Measurements from ENCODE around the gene ADGRV1.
"Not testable (repeated sequence)": the region's sequence is repeated elsewhere in the genome, so short reads cannot be mapped to it uniquely, and the experiment has no call there.

ADGRV1 gene

DNA sequence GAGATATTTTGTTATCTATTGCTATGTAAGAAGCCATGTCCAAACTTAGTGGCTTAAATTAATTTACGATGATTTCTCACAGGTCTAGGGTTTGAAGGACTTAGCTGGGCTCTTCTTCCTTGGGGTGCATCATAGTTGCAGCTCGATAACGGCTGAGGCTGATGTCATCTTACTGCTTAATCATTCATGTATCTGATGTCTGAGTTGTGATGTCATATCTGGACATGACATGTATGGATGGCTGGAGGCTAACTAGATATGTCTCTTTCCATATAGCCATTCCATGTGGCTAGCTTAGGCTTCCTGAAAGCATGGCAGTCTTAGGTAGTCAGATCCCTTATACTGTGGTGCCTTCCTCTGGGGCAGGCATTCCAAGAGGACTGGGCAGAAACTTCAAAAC, 31.6 kb downstream of the ADGRV1 start:
- Histone ChIP-seq H3K4me3 (ENCODE audit: insufficient read depth, low read length, poor library complexity, severe bottlenecking) (no peak overlapping the region), H3F3A (ENCODE audit: insufficient read depth) (no peaks in the 10 kb centered on the region), H3K9me3 (ENCODE audit: insufficient read depth, low read length) (no peaks in the 10 kb centered on the region), H3K9me2 (replicated peaks; ENCODE audit: insufficient read depth, low read length) (no peaks in the 10 kb centered on the region), H3K36me3 (ENCODE audit: low read length) (no peaks in the 10 kb centered on the region), H3K27ac (ENCODE audit: low read depth, low read length) (no peak overlapping the region), H3K27me3 (ENCODE audit: low read length) (no peaks in the 10 kb centered on the region), H3K9ac (ENCODE audit: low read length) (no peak overlapping the region), H4K20me1 (ENCODE audit: low read depth, low read length) (no peaks in the 10 kb centered on the region), H3K79me2 (ENCODE audit: insufficient read depth, low read length) (no peaks in the 10 kb centered on the region), H2AFZ (ENCODE audit: low read depth, low read length, severe bottlenecking) (no peak overlapping the region), H3K4me2 (ENCODE audit: low read depth, low read length, poor library complexity, severe bottlenecking) (no peak overlapping the region)
- no peak for TF ChIP-seq EZH2phosphoT487 (conservative IDR thresholded peaks at IDR 0.05; ENCODE audit: low read length)
- TF ChIP-seq, protein P1, sequence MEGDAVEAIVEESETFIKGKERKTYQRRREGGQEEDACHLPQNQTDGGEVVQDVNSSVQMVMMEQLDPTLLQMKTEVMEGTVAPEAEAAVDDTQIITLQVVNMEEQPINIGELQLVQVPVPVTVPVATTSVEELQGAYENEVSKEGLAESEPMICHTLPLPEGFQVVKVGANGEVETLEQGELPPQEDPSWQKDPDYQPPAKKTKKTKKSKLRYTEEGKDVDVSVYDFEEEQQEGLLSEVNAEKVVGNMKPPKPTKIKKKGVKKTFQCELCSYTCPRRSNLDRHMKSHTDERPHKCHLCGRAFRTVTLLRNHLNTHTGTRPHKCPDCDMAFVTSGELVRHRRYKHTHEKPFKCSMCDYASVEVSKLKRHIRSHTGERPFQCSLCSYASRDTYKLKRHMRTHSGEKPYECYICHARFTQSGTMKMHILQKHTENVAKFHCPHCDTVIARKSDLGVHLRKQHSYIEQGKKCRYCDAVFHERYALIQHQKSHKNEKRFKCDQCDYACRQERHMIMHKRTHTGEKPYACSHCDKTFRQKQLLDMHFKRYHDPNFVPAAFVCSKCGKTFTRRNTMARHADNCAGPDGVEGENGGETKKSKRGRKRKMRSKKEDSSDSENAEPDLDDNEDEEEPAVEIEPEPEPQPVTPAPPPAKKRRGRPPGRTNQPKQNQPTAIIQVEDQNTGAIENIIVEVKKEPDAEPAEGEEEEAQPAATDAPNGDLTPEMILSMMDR (IDR thresholded peaks at IDR 0.05; ENCODE audit: insufficient read depth, low read length, poor library complexity, severe bottlenecking), result no peak

DNA sequence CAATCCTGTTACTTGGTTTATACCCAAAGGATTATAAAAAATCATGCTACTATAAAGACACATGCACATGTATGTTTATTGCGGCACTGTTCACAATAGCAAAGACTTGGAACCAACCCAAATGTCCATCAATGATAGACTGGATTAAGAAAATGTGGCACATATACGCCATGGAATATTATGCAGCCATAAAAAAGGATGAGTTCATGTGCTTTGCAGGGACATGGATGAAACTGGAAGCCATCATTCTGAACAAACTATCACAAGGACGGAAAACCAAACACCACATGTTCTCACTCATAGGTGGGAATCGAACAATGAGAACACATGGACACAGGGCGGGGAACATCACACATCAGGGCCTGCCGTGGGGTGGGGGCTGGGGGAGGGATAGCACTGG, 34.5 kb downstream of the ADGRV1 start:
- H3K4me2 ChIP-seq (ENCODE audit: low read depth, low read length, poor library complexity, severe bottlenecking); H2AFZ ChIP-seq (ENCODE audit: low read depth, low read length, severe bottlenecking); H3K9me2 ChIP-seq (replicated peaks; ENCODE audit: insufficient read depth, low read length); H3F3A ChIP-seq (ENCODE audit: insufficient read depth); H3K79me2 ChIP-seq (ENCODE audit: insufficient read depth, low read length); H3K4me3 ChIP-seq (ENCODE audit: insufficient read depth, low read length, poor library complexity, severe bottlenecking); H3K36me3 ChIP-seq (ENCODE audit: low read length); H3K27ac ChIP-seq (ENCODE audit: low read depth, low read length); H4K20me1 ChIP-seq (ENCODE audit: low read depth, low read length); H3K9ac ChIP-seq (ENCODE audit: low read length); H3K9me3 ChIP-seq (ENCODE audit: insufficient read depth, low read length); H3K27me3 ChIP-seq (ENCODE audit: low read length): not testable (repeated sequence)

DNA sequence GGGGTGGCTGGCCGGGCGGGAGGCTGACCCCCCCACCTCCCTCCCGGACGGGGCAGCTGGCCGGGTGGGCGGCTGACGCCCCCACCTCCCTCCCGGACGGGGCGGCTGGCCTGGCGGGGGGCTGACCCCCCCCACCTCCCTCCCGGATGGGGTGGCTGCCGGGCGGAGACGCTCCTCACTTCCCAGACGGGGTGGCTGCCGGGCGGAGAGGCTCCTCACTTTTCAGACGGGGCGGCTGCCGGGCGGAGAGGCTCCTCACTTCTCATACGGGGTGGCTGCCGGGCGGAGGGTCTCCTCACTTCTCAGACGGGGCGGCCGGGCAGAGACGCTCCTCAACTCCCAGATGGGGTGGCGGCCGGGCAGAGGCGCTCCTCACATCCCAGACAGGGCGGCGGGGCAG, 37.2 kb downstream of the ADGRV1 start:
- H3K9me2 ChIP-seq (replicated peaks; ENCODE audit: insufficient read depth, low read length); H3K27ac ChIP-seq (ENCODE audit: low read depth, low read length); H3K36me3 ChIP-seq (ENCODE audit: low read length); H3K4me3 ChIP-seq (ENCODE audit: insufficient read depth, low read length, poor library complexity, severe bottlenecking); H3K9me3 ChIP-seq (ENCODE audit: insufficient read depth, low read length); H3K4me2 ChIP-seq (ENCODE audit: low read depth, low read length, poor library complexity, severe bottlenecking); H3K9ac ChIP-seq (ENCODE audit: low read length); H2AFZ ChIP-seq (ENCODE audit: low read depth, low read length, severe bottlenecking); H4K20me1 ChIP-seq (ENCODE audit: low read depth, low read length); H3F3A ChIP-seq (ENCODE audit: insufficient read depth); H3K27me3 ChIP-seq (ENCODE audit: low read length); H3K79me2 ChIP-seq (ENCODE audit: insufficient read depth, low read length): not testable (repeated sequence)

DNA sequence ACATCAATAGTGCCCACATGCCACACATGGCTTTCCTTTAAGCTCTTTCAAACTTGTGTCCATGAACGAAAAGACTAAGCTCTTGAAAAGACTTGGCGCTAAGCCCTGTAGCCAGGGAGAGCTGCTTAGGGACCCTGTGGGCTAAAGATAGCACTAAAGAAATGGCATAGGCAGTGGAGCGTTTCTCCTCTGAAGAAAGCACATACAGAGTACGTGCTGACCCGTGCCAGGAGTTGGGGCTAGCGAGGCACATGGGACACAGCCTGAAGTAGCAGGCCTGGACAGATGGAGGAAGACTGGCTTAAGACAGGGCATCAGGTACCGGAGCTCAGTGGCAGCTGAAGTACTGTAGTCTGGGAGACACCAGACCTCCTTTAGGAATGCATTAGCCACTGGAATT, 39.7 kb downstream of the ADGRV1 start:
- no peak overlapping the region for H2AFZ ChIP-seq (ENCODE audit: low read depth, low read length, severe bottlenecking)
- no peak overlapping the region for H3K4me3 ChIP-seq (ENCODE audit: insufficient read depth, low read length, poor library complexity, severe bottlenecking)
- no peak overlapping the region for H3K9ac ChIP-seq (ENCODE audit: low read length)
- no peaks in the 10 kb centered on the region for H3K9me3 ChIP-seq (ENCODE audit: insufficient read depth, low read length)
- TF ChIP-seq, protein P1 (IDR thresholded peaks at IDR 0.05; ENCODE audit: insufficient read depth, low read length, poor library complexity, severe bottlenecking), result no peak
- no peak for TF ChIP-seq EZH2phosphoT487 (conservative IDR thresholded peaks at IDR 0.05; ENCODE audit: low read length)
- no peaks in the 10 kb centered on the region for H4K20me1 ChIP-seq (ENCODE audit: low read depth, low read length)
- no peaks in the 10 kb centered on the region for H3K79me2 ChIP-seq (ENCODE audit: insufficient read depth, low read length)
- H3K4me2 ChIP-seq (ENCODE audit: low read depth, low read length, poor library complexity, severe bottlenecking), result no peak overlapping the region
- H3K27me3 ChIP-seq (ENCODE audit: low read length), result no peaks in the 10 kb centered on the region
- no peaks in the 10 kb centered on the region for H3K36me3 ChIP-seq (ENCODE audit: low read length)
- no peaks in the 10 kb centered on the region for H3F3A ChIP-seq (ENCODE audit: insufficient read depth)
- H3K9me2 ChIP-seq (replicated peaks; ENCODE audit: insufficient read depth, low read length), result no peaks in the 10 kb centered on the region
- H3K27ac ChIP-seq (ENCODE audit: low read depth, low read length), result no peak overlapping the region

DNA sequence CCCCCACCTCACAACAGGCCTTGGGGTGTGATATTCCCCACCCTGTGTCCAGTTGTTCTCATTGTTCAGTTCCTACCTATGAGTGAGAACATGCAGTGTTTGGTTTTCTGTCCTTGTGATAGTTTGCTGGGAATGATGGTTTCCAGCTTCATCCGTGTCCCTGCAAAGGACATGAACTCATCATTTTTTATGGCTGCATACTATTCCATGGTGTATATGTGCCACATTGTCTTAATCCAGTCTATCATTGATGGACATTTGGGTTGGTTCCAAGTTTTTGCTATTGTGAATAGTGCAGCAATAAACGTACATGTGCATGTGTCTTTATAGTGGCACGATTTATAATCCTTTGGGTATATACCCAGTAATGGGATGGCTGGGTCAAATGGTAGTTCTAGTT, 41.7 kb downstream of the ADGRV1 start:
- not testable (repeated sequence) for H4K20me1 ChIP-seq (ENCODE audit: low read depth, low read length); H3K27ac ChIP-seq (ENCODE audit: low read depth, low read length); H3K9ac ChIP-seq (ENCODE audit: low read length); H3K36me3 ChIP-seq (ENCODE audit: low read length); H3K4me2 ChIP-seq (ENCODE audit: low read depth, low read length, poor library complexity, severe bottlenecking); H3K9me2 ChIP-seq (replicated peaks; ENCODE audit: insufficient read depth, low read length); H3K27me3 ChIP-seq (ENCODE audit: low read length); H2AFZ ChIP-seq (ENCODE audit: low read depth, low read length, severe bottlenecking); H3K9me3 ChIP-seq (ENCODE audit: insufficient read depth, low read length); H3K4me3 ChIP-seq (ENCODE audit: insufficient read depth, low read length, poor library complexity, severe bottlenecking); H3K79me2 ChIP-seq (ENCODE audit: insufficient read depth, low read length); H3F3A ChIP-seq (ENCODE audit: insufficient read depth)

Measured in SU-DHL-6 (cell line).